CD4-positive, alpha-beta T cell treated with Interleukin-12 subunit alpha and Interleukin-12 subunit beta, for 1 hour (primary cell): Measurements from ENCODE around the gene TRIM44.
"Not testable (repeated sequence)": the region's sequence is repeated elsewhere in the genome, so short reads cannot be mapped to it uniquely, and the experiment has no call there.

ENCODE experiments used
- DNase-seq: peaks from one replicate; pipeline ENCODE4 v3.0.0-alpha.2; 2020

Gene TRIM44

GRCh38 chr11:35675901-35676610 is 13.5 kb downstream of the TRIM44 start:
- DNase-seq, result no peak

- DNase-seq, result no peak
Measured at GRCh38 chr11:35676611-35676965, 14.0 kb downstream of the TRIM44 start.

GRCh38 chr11:35677904-35678303 is 15.3 kb downstream of the TRIM44 start:
- no peak for DNase-seq

GRCh38 chr11:35678471-35678870 is 15.9 kb downstream of the TRIM44 start:
- DNase-seq, result no peak

GRCh38 chr11:35678975-35679374 is 16.4 kb downstream of the TRIM44 start:
- no peak for DNase-seq

DNA sequence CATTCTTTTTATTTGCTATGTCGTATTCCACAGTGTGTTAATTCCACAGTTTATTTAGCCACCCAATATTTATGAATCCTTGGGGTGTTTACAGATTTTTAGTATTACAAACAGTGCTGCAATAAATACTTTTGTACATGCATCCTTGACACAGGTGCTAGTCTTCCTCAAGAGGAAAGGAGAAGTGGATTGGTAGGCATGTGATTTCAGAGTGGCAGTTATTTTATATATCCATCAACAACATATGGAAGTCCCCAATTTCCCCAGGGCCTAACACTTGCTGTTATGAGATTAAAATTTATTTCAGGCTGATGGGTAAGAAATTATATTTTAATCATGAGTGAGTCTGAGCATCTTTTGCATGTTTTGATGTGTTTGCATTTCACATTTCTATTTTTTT is 17.9 kb downstream of the TRIM44 start:
- DNase-seq, result no peak

- no peak for DNase-seq
Measured at GRCh38 chr11:35681163-35681767, 18.7 kb downstream of the TRIM44 start.

DNA sequence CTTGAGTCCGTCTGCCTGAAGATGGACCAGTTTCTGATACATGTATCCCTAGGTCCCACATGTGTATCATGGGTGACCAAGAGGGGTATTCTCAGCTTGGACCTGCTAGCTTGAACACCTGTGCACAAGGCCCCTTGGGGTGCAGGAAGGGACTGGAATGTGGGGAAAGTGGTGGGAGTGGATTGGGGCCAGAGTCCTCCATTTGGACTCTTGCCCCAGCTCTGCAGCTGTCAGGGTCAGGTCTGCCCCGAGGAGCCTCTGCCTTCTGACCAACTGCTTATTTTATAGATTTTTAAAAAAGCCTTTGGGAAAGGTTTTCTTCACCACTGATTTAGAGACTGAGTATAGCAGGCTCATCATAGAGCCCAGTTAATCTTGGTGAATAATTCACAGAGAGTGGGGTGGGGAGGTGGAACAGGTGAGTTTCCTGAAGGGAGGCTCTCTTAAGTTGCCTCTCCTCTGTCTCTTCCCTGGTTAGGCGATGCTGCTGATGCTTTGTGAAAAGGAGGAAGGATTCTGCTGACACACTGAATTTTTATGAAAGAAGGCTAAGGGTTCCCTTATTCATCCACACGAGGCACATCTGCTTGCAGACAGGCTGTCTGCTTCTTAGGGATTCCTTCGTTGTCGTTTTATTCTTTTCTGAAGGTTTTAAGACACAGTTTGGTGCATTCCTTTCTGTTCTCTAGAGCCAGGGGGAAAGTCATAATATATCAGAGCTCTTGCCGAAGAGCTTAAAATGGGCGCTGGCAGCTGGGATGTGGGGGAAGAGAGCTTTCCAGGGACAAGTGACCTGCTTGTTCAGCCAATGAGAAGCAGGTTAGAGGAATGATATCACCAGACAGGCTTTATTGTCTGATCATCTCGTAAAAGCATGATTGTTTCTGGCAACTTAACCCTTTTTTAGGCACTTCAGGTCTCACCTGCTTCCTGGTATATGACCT is 19.9 kb downstream of the TRIM44 start:
- no peak for DNase-seq

DNA sequence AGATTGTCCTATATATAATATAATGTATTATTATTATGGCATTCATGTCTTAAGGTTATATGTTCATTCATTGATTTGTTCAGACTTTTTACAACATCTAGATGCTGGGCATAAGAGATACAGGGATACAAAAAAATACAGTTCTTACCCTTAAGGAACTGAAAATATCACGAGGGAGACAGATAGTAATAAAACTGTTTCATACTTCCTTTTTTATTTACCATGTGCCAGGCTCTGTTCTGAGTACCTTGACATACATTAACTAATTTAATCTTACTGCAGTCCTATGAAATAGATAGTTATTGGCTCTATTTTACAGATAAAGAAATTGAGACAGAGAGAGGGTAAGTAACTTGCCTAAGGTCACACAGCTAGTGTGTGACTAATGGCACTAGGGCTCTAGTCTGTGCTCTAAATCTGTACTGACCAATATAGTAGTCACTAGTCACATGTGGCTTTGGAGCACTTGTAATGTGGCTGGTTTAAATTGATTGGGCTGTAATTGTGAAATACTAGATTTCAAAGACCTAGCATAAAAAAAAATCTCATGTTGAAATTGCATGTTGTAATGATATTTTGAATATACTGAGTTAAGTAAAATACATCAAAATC is 21.3 kb downstream of the TRIM44 start:
- DNase-seq, result no peak

DNA sequence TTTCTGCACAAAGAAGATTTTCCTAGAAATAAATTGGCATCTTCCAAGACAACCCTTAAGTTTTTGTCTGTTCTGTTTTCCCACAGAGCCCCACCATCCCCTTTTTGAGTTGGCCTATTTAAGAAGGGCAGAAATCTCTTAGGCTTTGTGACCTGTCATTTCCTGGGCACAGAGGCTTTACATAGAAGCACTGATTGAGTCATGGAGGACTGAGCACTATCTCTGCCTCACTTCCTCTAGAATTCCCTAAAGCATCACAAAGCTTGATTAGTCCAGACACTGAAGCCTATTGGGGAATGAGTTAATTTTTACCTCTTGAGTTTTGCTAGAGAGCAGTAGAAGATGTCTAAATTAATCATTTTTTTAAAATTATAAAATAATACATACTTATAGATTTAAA is 25.4 kb downstream of the TRIM44 start:
- DNase-seq, result no peak

- no peak for DNase-seq
Measured at GRCh38 chr11:35689081-35689996, 26.8 kb downstream of the TRIM44 start.

GRCh38 chr11:35702126-35702525 is 39.6 kb downstream of the TRIM44 start:
- DNase-seq, result no peak

- DNase-seq, result no peak
Measured at GRCh38 chr11:35709376-35709775, 46.8 kb downstream of the TRIM44 start.

- DNase-seq, result no peak
Measured at GRCh38 chr11:35711173-35711910, 48.8 kb downstream of the TRIM44 start.

DNA sequence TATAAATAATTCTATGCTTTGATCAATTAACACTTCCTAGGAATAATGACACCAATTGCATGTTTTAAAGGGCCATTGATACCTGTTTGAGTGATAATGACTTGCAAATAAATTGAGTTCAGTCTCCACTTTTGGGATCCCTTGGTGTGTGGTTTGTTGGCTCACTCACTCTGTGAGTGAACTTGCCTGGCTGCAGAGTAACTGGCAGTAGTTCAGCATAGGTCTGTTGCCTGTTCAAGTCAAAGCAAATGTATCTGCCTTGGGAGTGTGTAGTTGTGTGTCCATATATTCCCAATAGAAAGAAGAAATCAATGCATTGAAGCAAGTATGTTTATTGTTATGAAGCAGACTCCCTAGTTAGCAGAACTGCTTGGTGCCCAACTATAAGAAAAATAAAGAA is 49.3 kb downstream of the TRIM44 start:
- no peak for DNase-seq

DNA sequence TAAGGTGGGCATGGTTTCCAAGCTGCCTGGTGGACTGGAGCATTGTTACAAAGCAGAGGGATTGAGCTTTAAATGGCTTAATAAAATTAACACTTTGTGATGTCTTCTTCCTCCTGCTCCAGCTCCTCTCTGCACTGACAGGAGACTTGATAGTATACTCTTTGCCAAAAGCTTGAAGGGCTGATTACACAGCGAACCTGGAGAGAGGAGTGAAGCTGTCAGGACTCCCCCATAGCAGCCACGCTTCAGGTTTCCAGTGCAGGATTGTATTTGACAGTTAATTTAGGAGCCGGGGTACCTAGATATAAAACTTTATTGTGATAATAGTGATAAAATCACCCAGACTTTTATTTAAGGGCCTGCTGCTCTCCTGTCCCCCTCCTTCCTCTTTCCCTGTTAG is 50.0 kb downstream of the TRIM44 start:
- DNase-seq, result no peak

DNA sequence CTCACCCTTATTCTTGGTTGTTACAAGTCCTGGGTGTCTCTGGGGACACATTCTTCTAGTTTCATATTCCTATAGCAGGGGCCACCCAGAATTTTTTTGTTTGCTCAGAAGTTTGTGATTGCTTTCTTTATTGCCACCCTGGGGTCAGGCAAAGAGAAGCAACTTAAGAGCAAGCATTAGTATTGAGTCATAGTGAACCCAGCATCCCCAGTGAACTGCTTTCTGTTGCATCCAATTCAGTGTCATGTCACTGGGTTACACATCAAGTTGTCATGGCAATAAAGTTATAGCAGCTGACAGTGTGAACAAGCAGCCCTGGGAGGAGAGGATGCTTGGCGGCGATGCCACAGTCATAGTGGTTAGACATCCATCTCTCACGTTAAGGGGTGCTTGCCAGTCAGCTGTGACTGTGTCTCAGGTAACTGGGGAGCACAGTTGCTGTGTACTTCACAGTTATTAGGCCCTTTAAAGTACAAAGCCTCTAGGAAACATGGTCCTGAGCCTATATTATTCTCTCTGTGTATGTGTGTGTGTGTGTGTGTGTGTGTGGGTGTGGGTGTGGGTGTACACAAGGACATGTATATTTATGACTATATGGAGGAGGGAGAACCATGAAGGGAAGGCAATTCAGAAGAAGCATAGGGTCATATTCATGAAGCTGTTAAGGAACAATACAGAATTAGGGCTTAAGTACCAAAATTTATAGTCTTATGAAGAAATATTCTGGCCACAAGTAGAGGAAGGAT is 52.5 kb downstream of the TRIM44 start:
- DNase-seq, result no peak

- DNase-seq, result not testable (repeated sequence)
Measured at GRCh38 chr11:35715677-35716076, 53.1 kb downstream of the TRIM44 start.

GRCh38 chr11:35717043-35717442 is 54.5 kb downstream of the TRIM44 start:
- no peak for DNase-seq

GRCh38 chr11:35717520-35717919 is 54.9 kb downstream of the TRIM44 start:
- no peak for DNase-seq
